ENCODE data around the gene TCAP. TPM values are rescaled to one million over a fixed set of nuclear protein-coding genes. Genes with fewer than 3 reads are reported as not detected.

Gene TCAP
- polyA plus RNA-seq, 5 donors, result 1.0 to 14.8 (median 1.8) TPM

- DNase-seq, result no peak
These were observed 16.4 kb upstream of the TCAP start for GRCh38 chr17:39648616-39649366.

GRCh38 chr17:39650121-39650579 lies 15.0 kb upstream of the TCAP start:
- no peak for DNase-seq

- no peak for DNase-seq
These were observed 13.1 kb upstream of the TCAP start for GRCh38 chr17:39651923-39652586.

GRCh38 chr17:39652587-39653315 lies 12.4 kb upstream of the TCAP start:
- no peak for DNase-seq

GRCh38 chr17:39653316-39653661 lies 11.9 kb upstream of the TCAP start:
- DNase-seq, result no peak

GRCh38 chr17:39653662-39654331 lies 11.4 kb upstream of the TCAP start:
- DNase-seq, result no peak

GRCh38 chr17:39655105-39655504 lies 10.0 kb upstream of the TCAP start:
- no peak for DNase-seq

GRCh38 chr17:39658346-39658745 lies 6.8 kb upstream of the TCAP start:
- DNase-seq, result no peak

GRCh38 chr17:39658760-39659159 lies 6.4 kb upstream of the TCAP start:
- no peak for DNase-seq

- no peak for DNase-seq
These were observed 5.7 kb upstream of the TCAP start for GRCh38 chr17:39659279-39660010.

- no peak for DNase-seq
These were observed 5.2 kb upstream of the TCAP start for GRCh38 chr17:39660011-39660360.

- DNase-seq, result no peak
These were observed 4.5 kb upstream of the TCAP start for GRCh38 chr17:39660397-39661385.

GRCh38 chr17:39661744-39662541 lies 3.2 kb upstream of the TCAP start:
- DNase-seq, result no peak

GRCh38 chr17:39662551-39663339 lies 2.4 kb upstream of the TCAP start:
- no peak for DNase-seq

- DNase-seq, result no peak
These were observed 1.8 kb upstream of the TCAP start for GRCh38 chr17:39663340-39663687.

- DNase-seq, result no peak
These were observed 1.2 kb upstream of the TCAP start for GRCh38 chr17:39663688-39664580.

GRCh38 chr17:39665642-39666224 lies 584 bp downstream of the TCAP start:
- no peak for DNase-seq
